Heart left ventricle (tissue), 16 donors: ENCODE results near the gene COBL. TPM values are rescaled to one million over a fixed set of nuclear protein-coding genes. Genes with fewer than 3 reads are reported as not detected.

Source experiments
- ATAC-seq, 4 donors: fragments of 200-7000 bp; cut with Tn5 transposase; one replicate each; pipeline ENCODE4 v1.9.1; 2020 to 2022; ENCODE audit warnings: moderate library complexity in 4 of 4, mild to moderate bottlenecking in 3 of 4, moderate number of reproducible peaks in 1 of 4
- DNase-seq, 5 donors: peaks; one replicate each; pipeline ENCODE4 v3.0.0-alpha.2; 2020
- H3K27ac ChIP-seq, 12 donors: fragments of 200-600 bp; sonication (generic) in 4 of 12; one replicate each; pipeline versions ENCODE4 v1.5.0 to v1.8.0; 2016 to 2022; ENCODE audit warnings: mild to moderate bottlenecking in 2 of 12
- H3K27me3 ChIP-seq, 9 donors: fragments of 200-600 bp; sonication (generic) in 2 of 9; one replicate each; pipeline versions ENCODE4 v1.5.1 to v1.8.0; 2016 to 2022; ENCODE audit warnings: mild to moderate bottlenecking in 3 of 9
- H3K36me3 ChIP-seq, 9 donors: fragments of 200-600 bp; sonication (generic) in 2 of 9; one replicate each; pipeline versions ENCODE4 v1.5.0 to v1.8.0; 2018 to 2022; ENCODE audit warnings: mild to moderate bottlenecking in 2 of 9
- H3K4me1 ChIP-seq, 12 donors: fragments of 200-600 bp; sonication (generic) in 4 of 12; one replicate each; pipeline versions ENCODE4 v1.5.0 to v1.8.0; 2016 to 2022; ENCODE audit warnings: mild to moderate bottlenecking in 3 of 12
- H3K4me3 ChIP-seq, 12 donors: fragments of 200-600 bp; sonication (generic) in 4 of 12; one replicate each; pipeline versions ENCODE4 v1.5.0 to v1.8.0; 2017 to 2022; ENCODE audit warnings: mild to moderate bottlenecking in 9 of 12, moderate library complexity in 4 of 12
- H3K9me3 ChIP-seq, 12 donors: fragments of 200-600 bp; sonication (generic) in 4 of 12; one replicate each; pipeline versions ENCODE4 v1.5.0 to v1.8.0; 2016 to 2022; ENCODE audit warnings: mild to moderate bottlenecking in 1 of 12
- POLR2A ChIP-seq, 2 donors: fragments of 450-650 bp; IDR thresholded peaks; one replicate each; pipeline ENCODE4 v1.6.1; 2017; ENCODE audit warnings: antibody characterized with exemption in 2 of 2, mild to moderate bottlenecking in 2 of 2, moderate library complexity in 2 of 2
- WGBS, 4 donors: extraction: QIAGEN DNeasy Blood & Tissue Kit in 2 of 4; methylation state at CpG; one replicate each; pipeline versions ENCODE4 v1.1.5 to v1.1.7; 2013 to 2018; 5-methylcytosine and 5-hydroxymethylcytosine counted together
- intact Hi-C, 10 donors: fragments of 100-400 bp; cut with DNase I; formaldehyde crosslinking; loops; one replicate each; pipeline versions ENCODE4 v1.11.1 to v1.14.2; 2022
- polyA plus RNA-seq, 2 donors: library from polyadenylated mRNA; stranded (reverse); fragments of 200-250 nt; gene quantifications; one replicate each; pipeline ENCODE4 v1.2.3, GENCODE V29; 2013
- total RNA-seq, 9 donors: library from RNA; depleted of rRNA in 2 of 9; stranded (reverse); fragments of >200 nt in 2 of 9; fragmentation: NEBNext Ultra II Directional in 3 of 9; extraction: Animal tissue kit (Norgen Biotek cat#: 25700) in 3 of 9; gene quantifications; one replicate each; pipeline versions ENCODE4 v1.1.0 to v1.2.4, GENCODE V29; 2016 to 2023
- TF ChIP-seq, protein P1 (sequence below), 12 donors: fragments of 200-600 bp; sonication (generic) in 4 of 12; IDR thresholded peaks; one replicate each; pipeline versions ENCODE4 v1.5.0 to v1.8.0; 2018 to 2022; ENCODE audit warnings: antibody characterized with exemption in 12 of 12, mild to moderate bottlenecking in 5 of 12
- donor health status: ischemic (EF 13 %, LVEDD 7.1; RV severe dilation, severe dysfunction).
- donor health status: healthy with polysubstance abuse.
- donor health status: DM: no; HTN: yes; CAD: no.
- donor health status: DM: no; HTN: no; CAD: no.
- donor health status: ischemic (EF 25% LVEDD 6.9; RV normal size, moderate dysfunction).
- donor health status: ischemic (EF 25% LVEDD 5.7; RV mildly dilated, moderate dysfunction).
- donor health status: healthy.
- donor health status: DM: yes; HTN: yes; CAD: no.
- donor health status: ischemic (EF 35%, LVEDD 5.7; RV mildly dilated, moderate dysfunction).
- donor health status: nonischemic (EF 11% LVEDD 7.7; RV severe dilation, severe dysfunction).
- donor health status: DM: yes; HTN: yes; CAD: no.
- donor health status: PGD.
- donor health status: ischemic (EF 29% LVEDD 5.4; RV normal size, mild dysfunction).
- donor health status: nonischemic (EF 23%, LVEDD 6.1; RV moderate dilation, normal function).

The COBL gene
- total and polyA plus RNA-seq, 11 donors, result 25.9 to 123 (median 80.4) TPM

- H3K36me3 ChIP-seq, result no peaks in the 10 kb centered on the region
- no peaks in the 10 kb centered on the region for H3K27me3 ChIP-seq
- TF ChIP-seq, protein P1, sequence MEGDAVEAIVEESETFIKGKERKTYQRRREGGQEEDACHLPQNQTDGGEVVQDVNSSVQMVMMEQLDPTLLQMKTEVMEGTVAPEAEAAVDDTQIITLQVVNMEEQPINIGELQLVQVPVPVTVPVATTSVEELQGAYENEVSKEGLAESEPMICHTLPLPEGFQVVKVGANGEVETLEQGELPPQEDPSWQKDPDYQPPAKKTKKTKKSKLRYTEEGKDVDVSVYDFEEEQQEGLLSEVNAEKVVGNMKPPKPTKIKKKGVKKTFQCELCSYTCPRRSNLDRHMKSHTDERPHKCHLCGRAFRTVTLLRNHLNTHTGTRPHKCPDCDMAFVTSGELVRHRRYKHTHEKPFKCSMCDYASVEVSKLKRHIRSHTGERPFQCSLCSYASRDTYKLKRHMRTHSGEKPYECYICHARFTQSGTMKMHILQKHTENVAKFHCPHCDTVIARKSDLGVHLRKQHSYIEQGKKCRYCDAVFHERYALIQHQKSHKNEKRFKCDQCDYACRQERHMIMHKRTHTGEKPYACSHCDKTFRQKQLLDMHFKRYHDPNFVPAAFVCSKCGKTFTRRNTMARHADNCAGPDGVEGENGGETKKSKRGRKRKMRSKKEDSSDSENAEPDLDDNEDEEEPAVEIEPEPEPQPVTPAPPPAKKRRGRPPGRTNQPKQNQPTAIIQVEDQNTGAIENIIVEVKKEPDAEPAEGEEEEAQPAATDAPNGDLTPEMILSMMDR (IDR thresholded peaks at IDR 0.05), result no peak
- no peak for TF ChIP-seq POLR2A (IDR thresholded peaks at IDR 0.05)
- no peak overlapping the region for H3K4me3 ChIP-seq
- H3K9me3 ChIP-seq, result no peaks in the 10 kb centered on the region
- no peak overlapping the region for H3K27ac ChIP-seq
- intact Hi-C loops, result loop anchor here in 1 of 10 donors (5.0 kb wide), 1 partner anchor 52 kb away; no protein-coding TSS in a partner anchor
- DNase-seq (peak in 1 of 5 donors; percentile 13), ATAC-seq (no peak)
- peaks cover 4 to 37% (median 21%) of the 10 kb centered on the region in 12 donors for H3K4me1 ChIP-seq
- WGBS, 4 donors, result 71 to 88% (median 81%) methylated on average over 14 to 16 of the region's 16 CpGs
These were observed 301.8 kb downstream of the COBL start for GRCh38 chr7:51014811-51015210.

GRCh38 chr7:51013861-51014511 lies 302.6 kb downstream of the COBL start:
- intact Hi-C loops, result loop anchor here in 1 of 10 donors (5.0 kb wide), 1 partner anchor 53 kb away; no protein-coding TSS in a partner anchor
- Histone ChIP-seq H3K27me3 (no peaks in the 10 kb centered on the region), H3K4me1 (peaks cover 8 to 45% (median 25%) of the 10 kb centered on the region in 12 donors), H3K9me3 (no peaks in the 10 kb centered on the region), H3K36me3 (no peaks in the 10 kb centered on the region), H3K4me3 (no peak overlapping the region), H3K27ac (no peak overlapping the region)
- WGBS, 4 donors, result 80 to 92% (median 82%) methylated on average over 14 to 21 of the region's 21 CpGs
- ATAC-seq, result no peak
- peak in 1 of 5 donors; percentile 15 for DNase-seq
- TF ChIP-seq POLR2A (IDR thresholded peaks at IDR 0.05), result no peak
- TF ChIP-seq, protein P1 (IDR thresholded peaks at IDR 0.05), result no peak

- TF ChIP-seq POLR2A (IDR thresholded peaks at IDR 0.05), result no peak
- TF ChIP-seq, protein P1 (IDR thresholded peaks at IDR 0.05), result no peak
- no peaks in the 10 kb centered on the region for H3K9me3 ChIP-seq
- no peak overlapping the region for H3K4me3 ChIP-seq
- H3K36me3 ChIP-seq, result no peaks in the 10 kb centered on the region
- peak in 2 of 4 donors; percentile 26 to 35 for ATAC-seq
- DNase-seq, result peak in 2 of 5 donors; percentile 15 to 40
- no peaks in the 10 kb centered on the region for H3K27me3 ChIP-seq
- intact Hi-C loops, result loop anchor here in 1 of 10 donors (5.0 kb wide), 1 partner anchor 54 kb away; no protein-coding TSS in a partner anchor
- peaks cover 8 to 48% (median 25%) of the 10 kb centered on the region in 12 donors for H3K4me1 ChIP-seq
- 46 to 77% (median 55%) methylated on average over 10 to 17 of the region's 17 CpGs for WGBS, 4 donors
- no peak overlapping the region for H3K27ac ChIP-seq
These were observed 303.3 kb downstream of the COBL start for GRCh38 chr7:51013218-51013786.

DNA sequence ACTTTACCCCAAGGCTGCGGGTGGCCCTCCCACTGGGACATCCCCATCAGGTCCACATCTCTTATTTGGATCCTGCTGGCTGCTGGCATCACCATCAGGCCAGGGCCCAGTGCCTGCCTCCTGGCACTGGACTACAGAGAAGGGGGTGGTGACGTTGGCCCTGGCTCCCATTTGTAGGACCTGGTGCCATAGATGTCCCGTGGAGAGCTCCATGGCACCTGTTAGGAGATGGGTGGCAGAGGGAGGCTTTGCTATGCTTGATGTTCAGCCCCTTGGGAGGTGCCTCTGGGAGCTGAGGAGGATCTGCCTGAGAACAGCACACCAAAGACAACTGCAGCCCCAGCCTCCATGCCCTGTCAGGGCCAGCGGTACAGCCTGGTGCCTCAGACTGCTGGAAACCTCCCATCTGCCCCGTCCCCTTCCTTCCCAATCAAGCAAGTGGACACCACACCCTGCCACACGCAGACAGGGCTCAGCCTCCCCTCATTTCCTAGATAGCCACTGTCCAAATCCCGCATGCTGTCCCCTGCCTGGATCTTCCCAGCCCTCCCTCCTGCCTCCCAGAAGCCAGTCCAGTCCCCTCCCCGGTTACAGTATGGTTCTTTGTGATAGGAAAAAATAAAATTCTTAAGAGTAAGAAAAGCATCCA lies 303.9 kb downstream of the COBL start:
- no peaks in the 10 kb centered on the region for H3K36me3 ChIP-seq
- intact Hi-C loops, result loop anchor here in 1 of 10 donors (5.0 kb wide), 1 partner anchor 55 kb away; no protein-coding TSS in a partner anchor
- no peak overlapping the region for H3K27ac ChIP-seq
- DNase-seq, result no peak
- TF ChIP-seq, protein P1 (IDR thresholded peaks at IDR 0.05), result no peak
- no peak for TF ChIP-seq POLR2A (IDR thresholded peaks at IDR 0.05)
- no peak for ATAC-seq
- peaks cover 8 to 48% (median 25%) of the 10 kb centered on the region in 12 donors for H3K4me1 ChIP-seq
- H3K9me3 ChIP-seq, result no peaks in the 10 kb centered on the region
- 63 to 71% (median 67%) methylated on average over 7 to 8 of the region's 8 CpGs for WGBS, 4 donors
- H3K4me3 ChIP-seq, result no peak overlapping the region
- no peaks in the 10 kb centered on the region for H3K27me3 ChIP-seq
